HepG2 (cell line): ENCODE results near the gene MIDN. TPM values are rescaled to one million over a fixed set of nuclear protein-coding genes. Genes with fewer than 3 reads are reported as not detected.

ENCODE experiments used
- BRD4 ChIP-seq: sonication (generic); formaldehyde crosslinking; IDR thresholded peaks from 2 replicates; pipeline ENCODE4 v1.4.0; 2020; ENCODE audit warnings: missing genetic modification reagents
- HNRNPH1 ChIP-seq: fragments of 200-400 bp; formaldehyde crosslinking; optimal IDR thresholded peaks from 2 replicates; pipeline ENCODE3; 2017; ENCODE audit warnings: mild to moderate bottlenecking, low read depth, low read length
- HNRNPUL1 ChIP-seq: fragments of 200-400 bp; formaldehyde crosslinking; IDR thresholded peaks from 2 replicates; pipeline ENCODE4 v1.6.1; 2017; ENCODE audit warnings: low read depth, mild to moderate bottlenecking, low read length, moderate library complexity
- IRX3 ChIP-seq: sonication (generic); formaldehyde crosslinking; IDR thresholded peaks from 2 replicates; pipeline ENCODE4 v1.8.1; 2023; ENCODE audit warnings: mild to moderate bottlenecking, low read depth, missing genetic modification reagents, borderline replicate concordance
- KAT7 ChIP-seq: IDR thresholded peaks from 2 replicates; pipeline ENCODE4 v1.6.1; 2018; ENCODE audit warnings: borderline replicate concordance, missing compliant biosample characterization
- NFE2L2 ChIP-seq: fragments of 150-350 bp; IDR thresholded peaks from 2 replicates; pipeline ENCODE4 v1.6.1; 2014; ENCODE audit warnings: low read length
- PAWR ChIP-seq: sonication (generic); formaldehyde crosslinking; IDR thresholded peaks from 2 replicates; pipeline ENCODE4 v1.4.0; 2020; ENCODE audit warnings: missing genetic modification reagents, mild to moderate bottlenecking, borderline replicate concordance
- SMAD9 ChIP-seq: sonication (generic); formaldehyde crosslinking; IDR thresholded peaks from 2 replicates; pipeline ENCODE4 v1.5.1; 2020; ENCODE audit warnings: mild to moderate bottlenecking, missing genetic modification reagents
- TFE3 ChIP-seq: IDR thresholded peaks from 2 replicates; pipeline ENCODE4 v1.6.1; 2016
- ZBTB14 ChIP-seq: sonication (generic); formaldehyde crosslinking; IDR thresholded peaks from 2 replicates; pipeline ENCODE4 v1.4.0; 2020; ENCODE audit warnings: missing genetic modification reagents
- ZFP36 ChIP-seq: fragments of 150-350 bp; IDR thresholded peaks from 2 replicates; pipeline ENCODE4 v1.6.1; 2018; ENCODE audit warnings: borderline replicate concordance, low read length, low read depth; ENCODE audit not compliant: partially characterized antibody
- ZNF230 ChIP-seq: sonication (generic); formaldehyde crosslinking; IDR thresholded peaks from 2 replicates; pipeline ENCODE4 v1.4.0; 2020; ENCODE audit warnings: mild to moderate bottlenecking, missing genetic modification reagents
- ZNF639 ChIP-seq: conservative IDR thresholded peaks from 2 replicates; pipeline ENCODE4 v1.6.1; 2018; ENCODE audit warnings: missing genetic modification reagents
- ZNF781 ChIP-seq: sonication (generic); formaldehyde crosslinking; IDR thresholded peaks from 2 replicates; pipeline ENCODE4 v1.5.1; 2020; ENCODE audit warnings: borderline replicate concordance, mild to moderate bottlenecking, missing genetic modification reagents; ENCODE audit errors: not compliant biosample characterization
- polyA plus RNA-seq, 8 experiments: library from polyadenylated mRNA; depleted of rRNA in 3 of 8; stranded (reverse) in 7 of 8; unstranded in 1 of 8; fragments of >200 nt; fragmentation: Illumina TruSeq in 4 of 8; extraction: Trizol in 4 of 8; gene quantifications; 2 replicates each; pipeline versions ENCODE4 v1.2.1 to v1.2.3, GENCODE V29; 2011 to 2016; ENCODE audit warnings: low read depth in 4 of 8, missing spikeins in 1 of 8, mixed read lengths in 1 of 8; ENCODE audit not compliant: insufficient read depth in 1 of 8
- total RNA-seq, 5 experiments: library from RNA; depleted of rRNA; stranded (reverse); fragments of >200 nt; fragmentation: Illumina TruSeq; extraction: Trizol; gene quantifications; 2 replicates each; pipeline ENCODE4 v1.2.3, GENCODE V29; 2016; ENCODE audit warnings: low read depth in 1 of 5
- TF ChIP-seq, protein P1 (sequence below): IDR thresholded peaks from 2 replicates; pipeline ENCODE4 v1.6.1; 2016; ENCODE audit warnings: control low read depth
- TF ChIP-seq, protein P2 (sequence below): sonication (generic); formaldehyde crosslinking; IDR thresholded peaks from 2 replicates; pipeline ENCODE4 v1.9.0; 2021; ENCODE audit warnings: missing genetic modification reagents, mild to moderate bottlenecking, borderline replicate concordance
- TF ChIP-seq, protein P3 (sequence below): sonication (generic); formaldehyde crosslinking; IDR thresholded peaks from 2 replicates; pipeline ENCODE4 v1.4.0; 2020; ENCODE audit warnings: missing genetic modification reagents, borderline replicate concordance

Gene MIDN
- total and polyA plus RNA-seq, 2 of the 13 experiments (the other 11 are each of a cell fraction or from before 2014, with no cell fraction given) = 8.4 to 18.0 TPM

DNA sequence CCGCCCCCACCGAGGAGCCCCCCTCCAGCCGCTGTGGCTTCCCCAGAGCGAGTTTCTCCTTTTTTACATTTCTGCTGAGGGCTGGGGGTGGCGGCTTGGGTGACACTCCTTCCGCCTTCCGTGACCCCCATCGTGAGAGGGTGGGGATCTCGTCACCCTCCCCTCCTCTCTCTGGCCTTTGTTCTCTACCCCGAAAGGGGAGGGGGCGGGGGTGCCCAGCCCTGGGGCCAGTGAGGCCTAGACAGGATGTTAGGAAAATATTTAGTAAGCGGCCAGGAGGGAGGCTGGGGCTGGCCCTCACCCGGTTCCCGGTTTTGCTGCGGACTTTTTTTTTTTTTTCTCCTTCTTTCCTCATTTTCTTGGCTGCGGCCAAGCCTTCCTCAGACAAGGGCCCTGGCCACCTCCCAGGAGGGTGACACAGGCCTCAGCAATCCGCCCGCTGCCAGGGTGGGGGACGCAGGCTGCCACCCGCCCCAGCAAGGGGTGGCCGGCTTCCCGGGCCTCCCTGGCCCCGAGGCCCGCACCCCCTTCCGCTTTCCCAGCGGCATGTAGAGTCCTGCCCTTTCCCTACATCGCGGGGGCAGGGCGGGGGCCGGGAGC, 3.9 kb downstream of the MIDN start (continued):
- TF ChIP-seq NFE2L2 (no peak), ZNF230 (CRISPR knock-in tag) (no peak), HNRNPH1 (no peak), SMAD9 (CRISPR knock-in tag) (no peak), IRX3 (CRISPR knock-in tag) (no peak), TFE3 (no peak; the same call in 1 of the 2 replicates), ZNF781 (CRISPR knock-in tag) (no peak), KAT7 (CRISPR knock-in tag) (no peak), PAWR (CRISPR knock-in tag) (no peak), ZFP36 (no peak), BRD4 (CRISPR knock-in tag) (no peak), ZNF639 (peak; percentile 73), HNRNPUL1 (no peak), ZBTB14 (CRISPR knock-in tag) (peak; percentile 22; the same call in 1 of the 2 replicates)
- TF ChIP-seq, protein P1, sequence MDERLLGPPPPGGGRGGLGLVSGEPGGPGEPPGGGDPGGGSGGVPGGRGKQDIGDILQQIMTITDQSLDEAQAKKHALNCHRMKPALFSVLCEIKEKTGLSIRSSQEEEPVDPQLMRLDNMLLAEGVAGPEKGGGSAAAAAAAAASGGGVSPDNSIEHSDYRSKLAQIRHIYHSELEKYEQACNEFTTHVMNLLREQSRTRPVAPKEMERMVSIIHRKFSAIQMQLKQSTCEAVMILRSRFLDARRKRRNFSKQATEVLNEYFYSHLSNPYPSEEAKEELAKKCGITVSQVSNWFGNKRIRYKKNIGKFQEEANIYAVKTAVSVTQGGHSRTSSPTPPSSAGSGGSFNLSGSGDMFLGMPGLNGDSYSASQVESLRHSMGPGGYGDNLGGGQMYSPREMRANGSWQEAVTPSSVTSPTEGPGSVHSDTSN (CRISPR knock-in tag) = no peak
- TF ChIP-seq, protein P2, sequence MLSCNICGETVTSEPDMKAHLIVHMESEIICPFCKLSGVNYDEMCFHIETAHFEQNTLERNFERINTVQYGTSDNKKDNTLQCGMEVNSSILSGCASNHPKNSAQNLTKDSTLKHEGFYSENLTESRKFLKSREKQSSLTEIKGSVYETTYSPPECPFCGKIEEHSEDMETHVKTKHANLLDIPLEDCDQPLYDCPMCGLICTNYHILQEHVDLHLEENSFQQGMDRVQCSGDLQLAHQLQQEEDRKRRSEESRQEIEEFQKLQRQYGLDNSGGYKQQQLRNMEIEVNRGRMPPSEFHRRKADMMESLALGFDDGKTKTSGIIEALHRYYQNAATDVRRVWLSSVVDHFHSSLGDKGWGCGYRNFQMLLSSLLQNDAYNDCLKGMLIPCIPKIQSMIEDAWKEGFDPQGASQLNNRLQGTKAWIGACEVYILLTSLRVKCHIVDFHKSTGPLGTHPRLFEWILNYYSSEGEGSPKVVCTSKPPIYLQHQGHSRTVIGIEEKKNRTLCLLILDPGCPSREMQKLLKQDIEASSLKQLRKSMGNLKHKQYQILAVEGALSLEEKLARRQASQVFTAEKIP (CRISPR knock-in tag) = no peak
- TF ChIP-seq, protein P3, sequence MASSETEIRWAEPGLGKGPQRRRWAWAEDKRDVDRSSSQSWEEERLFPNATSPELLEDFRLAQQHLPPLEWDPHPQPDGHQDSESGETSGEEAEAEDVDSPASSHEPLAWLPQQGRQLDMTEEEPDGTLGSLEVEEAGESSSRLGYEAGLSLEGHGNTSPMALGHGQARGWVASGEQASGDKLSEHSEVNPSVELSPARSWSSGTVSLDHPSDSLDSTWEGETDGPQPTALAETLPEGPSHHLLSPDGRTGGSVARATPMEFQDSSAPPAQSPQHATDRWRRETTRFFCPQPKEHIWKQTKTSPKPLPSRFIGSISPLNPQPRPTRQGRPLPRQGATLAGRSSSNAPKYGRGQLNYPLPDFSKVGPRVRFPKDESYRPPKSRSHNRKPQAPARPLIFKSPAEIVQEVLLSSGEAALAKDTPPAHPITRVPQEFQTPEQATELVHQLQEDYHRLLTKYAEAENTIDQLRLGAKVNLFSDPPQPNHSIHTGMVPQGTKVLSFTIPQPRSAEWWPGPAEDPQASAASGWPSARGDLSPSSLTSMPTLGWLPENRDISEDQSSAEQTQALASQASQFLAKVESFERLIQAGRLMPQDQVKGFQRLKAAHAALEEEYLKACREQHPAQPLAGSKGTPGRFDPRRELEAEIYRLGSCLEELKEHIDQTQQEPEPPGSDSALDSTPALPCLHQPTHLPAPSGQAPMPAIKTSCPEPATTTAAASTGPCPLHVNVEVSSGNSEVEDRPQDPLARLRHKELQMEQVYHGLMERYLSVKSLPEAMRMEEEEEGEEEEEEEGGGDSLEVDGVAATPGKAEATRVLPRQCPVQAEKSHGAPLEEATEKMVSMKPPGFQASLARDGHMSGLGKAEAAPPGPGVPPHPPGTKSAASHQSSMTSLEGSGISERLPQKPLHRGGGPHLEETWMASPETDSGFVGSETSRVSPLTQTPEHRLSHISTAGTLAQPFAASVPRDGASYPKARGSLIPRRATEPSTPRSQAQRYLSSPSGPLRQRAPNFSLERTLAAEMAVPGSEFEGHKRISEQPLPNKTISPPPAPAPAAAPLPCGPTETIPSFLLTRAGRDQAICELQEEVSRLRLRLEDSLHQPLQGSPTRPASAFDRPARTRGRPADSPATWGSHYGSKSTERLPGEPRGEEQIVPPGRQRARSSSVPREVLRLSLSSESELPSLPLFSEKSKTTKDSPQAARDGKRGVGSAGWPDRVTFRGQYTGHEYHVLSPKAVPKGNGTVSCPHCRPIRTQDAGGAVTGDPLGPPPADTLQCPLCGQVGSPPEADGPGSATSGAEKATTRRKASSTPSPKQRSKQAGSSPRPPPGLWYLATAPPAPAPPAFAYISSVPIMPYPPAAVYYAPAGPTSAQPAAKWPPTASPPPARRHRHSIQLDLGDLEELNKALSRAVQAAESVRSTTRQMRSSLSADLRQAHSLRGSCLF (CRISPR knock-in tag) = no peak
